ENCODE results near the gene CTNNA3. TPM values are rescaled to one million over a fixed set of nuclear protein-coding genes. Genes with fewer than 3 reads are reported as not detected.

Gene CTNNA3
- total and polyA plus RNA-seq, 2 donors (not counting 3 experiments of a cell fraction or from before 2014, with no cell fraction given): not detected

- Histone ChIP-seq H3K9ac (replicated peaks; ENCODE audit: extremely low read depth, insufficient read depth, low read length) (no peak overlapping the region), H4K20me1 (replicated peaks; ENCODE audit: control insufficient read depth, extremely low read depth, insufficient read depth, low read length) (no peaks in the 10 kb centered on the region), H3K4me2 (ENCODE audit: insufficient read depth, low read length) (no peak overlapping the region), H3K4me3 (replicated peaks in 1 of 3; ENCODE audit: insufficient read depth in 1 of 3, low read depth in 1 of 3, low read length in 3 of 3) (no peak overlapping the region), H3K4me1 (ENCODE audit: control insufficient read depth, extremely low read depth, insufficient read depth, low read length) (no peaks in the 10 kb centered on the region), H3K9me3 (replicated peaks; ENCODE audit: control insufficient read depth, insufficient read depth, low read length) (no peaks in the 10 kb centered on the region), H3K9me1 (replicated peaks; ENCODE audit: control insufficient read depth, extremely low read depth, insufficient read depth, low read length) (no peaks in the 10 kb centered on the region), H3K36me3 (ENCODE audit: control insufficient read depth in 2 of 2, extremely low read depth in 1 of 2, insufficient read depth in 2 of 2, low read length in 2 of 2) (no peaks in the 10 kb centered on the region), H2AFZ (ENCODE audit: low read depth, low read length) (no peak overlapping the region), H3K27me3 (ENCODE audit: control insufficient read depth in 2 of 2, insufficient read depth in 2 of 2, low read length in 2 of 2) (no peaks in the 10 kb centered on the region), H3K27ac (ENCODE audit: insufficient read depth, low read depth, low read length) (no peak overlapping the region), H3K79me2 (ENCODE audit: control insufficient read depth, insufficient read depth, low read length) (no peaks in the 10 kb centered on the region)
- no peak for TF ChIP-seq POLR2AphosphoS5 (IDR thresholded peaks at IDR 0.05; ENCODE audit: insufficient read depth, low read depth, low read length)
- TF ChIP-seq MAX (IDR thresholded peaks at IDR 0.05; ENCODE audit: insufficient read depth, insufficient read length): no peak
- no peak for TF ChIP-seq EZH2 (IDR thresholded peaks at IDR 0.05; ENCODE audit: borderline replicate concordance, low read depth, low read length, severe bottlenecking)
- no peak for TF ChIP-seq GATA2 (IDR thresholded peaks at IDR 0.05; ENCODE audit: insufficient read depth, insufficient read length, low read depth, low read length)
- no peak for TF ChIP-seq MYC (IDR thresholded peaks at IDR 0.05; ENCODE audit: low read depth, low read length)
- ChIA-PET CTCF (no interaction called here), POLR2A (no interaction called here)
- DNase-seq (ENCODE audit: low read depth, low spot score) (no peak), FAIRE-seq (no peak)
- BruUV-seq (replicated peaks): no TSS peak
- dilution Hi-C loops (cut with MboI; ENCODE audit: extremely low pct_ligation_motif_present, low sequenced_read_pairs): no loop called here
- intact Hi-C loops (cut with micrococcal nuclease): no loop called here
Observed at GRCh38 chr10:66990143-66990830, 705.7 kb downstream of the CTNNA3 start.

- Histone ChIP-seq H3K4me3 (replicated peaks in 1 of 3; ENCODE audit: insufficient read depth in 1 of 3, low read depth in 1 of 3, low read length in 3 of 3) (no peak overlapping the region), H2AFZ (ENCODE audit: low read depth, low read length) (no peak overlapping the region), H3K9ac (replicated peaks; ENCODE audit: extremely low read depth, insufficient read depth, low read length) (no peak overlapping the region), H3K27me3 (ENCODE audit: control insufficient read depth in 2 of 2, insufficient read depth in 2 of 2, low read length in 2 of 2) (no peaks in the 10 kb centered on the region), H3K4me1 (ENCODE audit: control insufficient read depth, extremely low read depth, insufficient read depth, low read length) (no peaks in the 10 kb centered on the region), H3K27ac (ENCODE audit: insufficient read depth, low read depth, low read length) (no peak overlapping the region), H3K9me1 (replicated peaks; ENCODE audit: control insufficient read depth, extremely low read depth, insufficient read depth, low read length) (no peaks in the 10 kb centered on the region), H3K79me2 (ENCODE audit: control insufficient read depth, insufficient read depth, low read length) (no peaks in the 10 kb centered on the region), H3K36me3 (ENCODE audit: control insufficient read depth in 2 of 2, extremely low read depth in 1 of 2, insufficient read depth in 2 of 2, low read length in 2 of 2) (no peaks in the 10 kb centered on the region), H3K4me2 (ENCODE audit: insufficient read depth, low read length) (no peak overlapping the region), H4K20me1 (replicated peaks; ENCODE audit: control insufficient read depth, extremely low read depth, insufficient read depth, low read length) (no peaks in the 10 kb centered on the region), H3K9me3 (replicated peaks; ENCODE audit: control insufficient read depth, insufficient read depth, low read length) (no peaks in the 10 kb centered on the region)
- no peak for FAIRE-seq
- ChIA-PET POLR2A (no interaction called here), CTCF (no interaction called here)
- dilution Hi-C loops (cut with MboI; ENCODE audit: extremely low pct_ligation_motif_present, low sequenced_read_pairs): no loop called here
- intact Hi-C loops (cut with micrococcal nuclease): no loop called here
- TF ChIP-seq EZH2 (IDR thresholded peaks at IDR 0.05; ENCODE audit: borderline replicate concordance, low read depth, low read length, severe bottlenecking) (no peak), POLR2AphosphoS5 (IDR thresholded peaks at IDR 0.05; ENCODE audit: insufficient read depth, low read depth, low read length) (no peak), CTCF (IDR thresholded peaks at IDR 0.05; ENCODE audit: extremely low read depth in 1 of 2, insufficient read depth in 1 of 2, low read depth in 1 of 2, low read length in 2 of 2) (no peak), MAX (IDR thresholded peaks at IDR 0.05; ENCODE audit: insufficient read depth, insufficient read length) (no peak), FOS (IDR thresholded peaks at IDR 0.05; ENCODE audit: borderline replicate concordance, insufficient read depth, low read length) (no peak), MYC (IDR thresholded peaks at IDR 0.05; ENCODE audit: low read depth, low read length) (no peak), POLR2A (IDR thresholded peaks at IDR 0.05; ENCODE audit: low read depth, low read length) (no peak), GATA2 (IDR thresholded peaks at IDR 0.05; ENCODE audit: insufficient read depth, insufficient read length, low read depth, low read length) (no peak), JUN (IDR thresholded peaks at IDR 0.05; ENCODE audit: borderline replicate concordance, insufficient read depth, insufficient read length, low read depth) (no peak)
- BruUV-seq (replicated peaks): no TSS peak
- no peak for DNase-seq (ENCODE audit: low read depth, low spot score)
Observed at GRCh38 chr10:66983475-66983818, 712.5 kb downstream of the CTNNA3 start.
